HG03039 (cell line): ENCODE measurements around the gene KRTAP2-3.
"Not testable (repeated sequence)": the region's sequence is repeated elsewhere in the genome, so short reads cannot be mapped to it uniquely, and the experiment has no call there.

Experiments used
- ATAC-seq: cut with Tn5 transposase; IDR thresholded peaks from one replicate; pipeline ENCODE4 v1.9.1; 2021; ENCODE audit warnings: mild to moderate bottlenecking, moderate library complexity; ENCODE audit not compliant: unreplicated experiment

KRTAP2-3 gene

DNA sequence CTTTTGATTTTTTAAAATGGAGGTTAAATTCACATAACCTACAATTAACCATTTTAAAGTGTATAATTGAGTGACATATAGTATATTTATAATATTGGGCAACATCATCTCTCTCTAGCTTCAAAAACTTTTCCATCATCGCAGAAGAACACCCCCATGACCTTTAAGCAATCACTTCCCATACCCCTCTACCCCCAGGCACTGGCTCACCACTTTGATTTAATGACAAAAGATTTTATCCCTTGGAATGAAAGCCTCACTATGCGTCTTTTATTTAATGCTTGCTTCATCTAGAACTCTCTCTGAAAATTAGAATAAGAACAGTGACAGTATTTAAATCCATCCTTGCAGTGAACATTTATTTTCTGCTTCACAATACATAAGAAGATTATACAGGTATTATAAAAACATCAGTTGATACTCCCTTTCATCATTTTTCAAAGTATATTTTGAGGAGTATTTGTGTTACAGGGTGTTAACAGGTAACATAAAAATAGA, 22.0 kb downstream of the KRTAP2-3 start:
- no peak for ATAC-seq

- not testable (repeated sequence) for ATAC-seq
Measured at GRCh38 chr17:41034346-41034935, 25.5 kb downstream of the KRTAP2-3 start, which contains the start of gene KRTAP1-3. Gene KRTAP1-3 (minus strand): TSS chr17:41034874. CDS start chr17:41034821, 53 bp downstream.

DNA sequence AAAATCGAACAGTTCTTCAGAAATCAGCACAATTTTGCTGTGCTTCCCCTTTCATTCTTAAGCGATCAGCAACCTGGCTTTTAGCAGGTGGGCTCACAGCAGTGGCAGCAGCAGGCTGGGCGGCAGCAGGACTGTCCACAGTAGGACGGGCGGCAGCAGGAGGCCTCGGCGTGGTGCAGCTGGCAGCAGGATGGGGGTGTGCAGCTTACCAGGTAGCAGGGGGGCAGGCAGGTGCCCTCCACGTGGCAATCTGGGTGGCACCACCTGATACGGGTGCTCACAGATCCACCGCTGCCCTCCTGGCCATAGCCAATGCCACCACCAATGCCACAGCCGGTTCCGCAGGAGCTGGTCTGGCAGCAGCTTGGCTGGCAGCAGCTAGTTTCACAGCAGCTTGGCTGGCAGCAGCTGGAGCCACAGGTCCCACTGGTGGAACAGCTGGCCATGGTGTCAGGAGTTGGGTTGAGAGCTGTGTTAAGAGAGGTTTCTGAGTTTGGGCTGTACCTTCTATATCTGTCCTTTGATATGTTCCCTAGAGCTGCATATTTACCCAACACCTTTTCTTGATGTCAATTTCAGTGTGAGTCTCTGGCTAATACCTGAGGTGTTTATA, 30.2 kb downstream of the KRTAP2-3 start, which contains the start of gene KRTAP1-4:
Gene KRTAP1-4 (minus strand): TSS at position 563 of the 613 bp plus-strand sequence. CDS start 117 bp downstream, at position 446.
- ATAC-seq, result no peak

GRCh38 chr17:41026715-41027471, 33.0 kb downstream of the KRTAP2-3 start, which contains the start of gene KRTAP1-5:
Gene KRTAP1-5 (minus strand): TSS chr17:41027208. CDS start chr17:41027155, 53 bp downstream.
- ATAC-seq, result no peak

DNA sequence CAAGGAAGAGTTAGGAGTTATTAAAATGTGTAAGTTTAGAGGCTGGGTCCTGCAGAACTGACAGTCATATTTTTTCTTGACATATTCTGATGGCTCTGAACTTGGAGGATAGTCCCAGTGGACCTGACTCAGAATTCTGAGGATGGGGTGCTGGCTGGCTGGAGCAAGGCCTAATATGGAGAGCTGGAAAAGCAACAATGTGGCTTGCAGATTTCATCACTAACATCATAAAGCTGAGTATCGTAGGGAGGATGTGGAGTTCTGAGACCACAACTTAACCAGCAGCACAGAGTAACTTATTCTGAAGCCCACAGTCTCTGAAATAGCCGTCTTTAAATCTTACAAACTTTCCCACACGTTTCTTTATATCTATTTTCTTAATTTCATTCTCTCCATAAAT, 35.2 kb downstream of the KRTAP2-3 start:
- ATAC-seq, result no peak

- ATAC-seq, result no peak
Measured at GRCh38 chr17:41020336-41020735, 39.6 kb downstream of the KRTAP2-3 start.

- no peak for ATAC-seq
Measured at GRCh38 chr17:41019415-41019814, 40.5 kb downstream of the KRTAP2-3 start.

DNA sequence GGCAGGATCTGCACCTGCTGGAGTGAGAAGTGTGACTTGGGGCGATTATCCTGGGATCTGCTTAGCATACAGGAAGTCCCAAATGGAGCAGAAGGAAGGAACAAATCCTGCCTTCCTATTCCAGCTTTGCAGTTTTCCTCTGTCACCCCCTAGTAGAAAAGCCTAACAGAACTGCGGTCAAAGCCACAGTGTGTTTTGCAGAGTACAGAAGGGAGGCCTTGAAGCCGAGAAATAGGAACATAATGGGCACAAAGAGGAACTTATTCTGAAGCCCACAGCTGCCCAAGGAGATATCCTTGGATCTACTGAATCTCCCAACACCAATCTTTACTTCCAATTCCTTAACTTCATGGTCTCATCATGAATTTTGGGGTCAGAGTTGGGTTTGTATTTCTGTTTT, 41.4 kb downstream of the KRTAP2-3 start:
- ATAC-seq, result no peak

GRCh38 chr17:41016578-41017215, 43.2 kb downstream of the KRTAP2-3 start:
- ATAC-seq, result no peak

DNA sequence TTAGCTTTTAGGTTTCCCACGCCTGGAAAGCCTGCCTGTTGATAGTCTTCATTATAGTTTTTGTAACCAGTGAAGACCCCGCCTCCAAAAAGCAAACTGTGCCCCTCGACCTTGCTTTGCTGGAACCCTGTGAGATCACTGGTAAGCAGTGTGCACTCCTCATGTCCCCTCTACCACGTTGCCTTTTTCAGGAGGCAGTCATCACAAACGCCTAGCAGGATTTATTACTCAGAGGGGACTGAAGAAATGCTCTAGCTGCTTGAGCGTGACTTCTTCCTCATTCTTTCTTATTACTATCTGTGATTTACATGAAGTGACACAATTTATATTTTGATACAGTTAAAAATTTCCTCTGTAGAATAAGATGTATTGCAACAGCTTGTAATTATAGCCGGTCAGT, 44.5 kb downstream of the KRTAP2-3 start:
- ATAC-seq, result no peak

DNA sequence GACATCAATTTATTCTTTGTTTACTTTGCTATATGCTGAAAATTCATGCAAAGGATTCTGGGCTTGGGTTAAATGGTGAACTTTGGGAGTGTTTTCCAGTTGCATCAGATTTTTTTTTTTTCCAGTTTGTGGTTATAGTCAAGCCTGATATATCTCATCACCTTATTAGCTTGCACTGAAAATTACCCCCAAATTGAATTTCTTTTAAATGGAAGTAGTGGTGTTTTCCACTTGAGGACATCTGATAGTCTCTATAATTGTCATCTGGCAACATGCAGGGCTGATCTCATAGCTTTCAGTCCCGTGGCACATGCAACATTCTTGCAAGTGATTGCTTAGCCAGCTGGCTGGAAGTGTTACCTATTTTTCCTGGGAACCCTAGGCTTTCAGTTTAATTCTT, 46.3 kb downstream of the KRTAP2-3 start:
- no peak for ATAC-seq

DNA sequence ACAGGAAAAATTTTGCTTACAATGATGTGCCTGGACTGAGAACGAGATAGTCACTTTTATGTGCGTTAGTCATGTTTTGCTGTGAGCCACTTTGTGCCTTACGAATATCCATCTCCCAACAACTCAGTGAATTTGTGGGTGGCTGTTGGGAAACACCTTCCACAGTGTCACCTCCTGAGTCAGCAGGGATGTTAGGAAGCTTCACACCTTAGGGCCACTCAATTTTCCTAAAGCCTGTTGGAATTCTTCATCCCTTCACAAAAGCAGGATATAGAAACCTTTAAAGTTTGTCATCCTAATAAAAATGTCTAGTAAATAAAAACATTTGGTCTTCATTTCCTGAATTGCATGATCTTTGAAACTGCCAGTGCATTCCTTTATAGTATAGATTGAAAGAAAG, 46.7 kb downstream of the KRTAP2-3 start:
- ATAC-seq, result no peak

DNA sequence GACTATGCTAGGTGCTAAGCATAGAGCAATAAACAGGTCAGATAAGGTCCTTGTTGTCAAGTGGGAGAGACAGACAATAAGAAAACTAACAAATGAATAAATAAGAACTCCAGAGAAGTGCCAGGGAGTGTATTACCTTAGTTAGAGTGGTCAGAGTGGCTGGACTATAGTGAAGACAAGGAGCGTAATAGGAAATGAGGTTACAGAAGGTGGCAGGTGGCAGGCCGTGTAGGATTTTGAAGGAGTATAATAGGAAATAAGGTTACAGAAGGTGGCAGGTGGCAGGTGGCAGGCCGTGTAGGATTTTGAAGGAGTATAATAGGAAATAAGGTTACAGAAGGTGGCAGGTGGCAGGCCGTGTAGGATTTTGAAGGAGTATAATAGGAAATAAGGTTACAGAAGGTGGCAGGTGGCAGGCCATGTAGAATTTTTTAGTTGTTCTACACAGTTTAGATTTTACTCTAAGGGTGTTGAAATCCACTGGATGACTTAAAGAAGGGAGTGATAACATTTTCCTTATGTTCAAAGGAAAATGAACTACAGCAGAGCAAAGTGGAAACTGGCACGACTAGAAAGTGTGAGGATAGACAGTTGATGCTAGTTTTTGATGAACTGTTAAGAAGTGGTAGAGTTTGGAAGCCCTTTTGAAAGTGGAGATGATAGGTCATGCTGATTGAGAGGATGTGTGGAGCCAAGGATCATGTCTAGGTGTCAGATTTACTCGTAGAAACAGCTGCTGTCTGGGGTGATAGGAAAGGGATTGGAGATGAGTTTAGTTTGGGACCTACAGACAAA, 47.4 kb downstream of the KRTAP2-3 start:
- no peak for ATAC-seq

- no peak for ATAC-seq
Measured at GRCh38 chr17:41010441-41010840, 49.5 kb downstream of the KRTAP2-3 start.

GRCh38 chr17:41009936-41010335, 50.0 kb downstream of the KRTAP2-3 start:
- no peak for ATAC-seq

- ATAC-seq, result no peak
Measured at GRCh38 chr17:41009301-41009760, 50.6 kb downstream of the KRTAP2-3 start.
